Body of pancreas (tissue), 4 donors: ENCODE measurements around the gene MSH2.

Experiments
- CTCF ChIP-seq, 7 experiments: fragments of 450-650 bp in 4 of 7; fragments of 200-600 bp in 3 of 7; sonication (generic) in 3 of 7; IDR thresholded peaks; one replicate each; pipeline ENCODE4 v1.5.1; 2016 to 2019; ENCODE audit warnings: antibody characterized with exemption in 7 of 7
- POLR2A ChIP-seq, 3 donors: fragments of 450-650 bp; IDR thresholded peaks; one replicate each; pipeline ENCODE4 v1.6.1; 2016; ENCODE audit warnings: antibody characterized with exemption in 3 of 3, mild to moderate bottlenecking in 2 of 3

DNA sequence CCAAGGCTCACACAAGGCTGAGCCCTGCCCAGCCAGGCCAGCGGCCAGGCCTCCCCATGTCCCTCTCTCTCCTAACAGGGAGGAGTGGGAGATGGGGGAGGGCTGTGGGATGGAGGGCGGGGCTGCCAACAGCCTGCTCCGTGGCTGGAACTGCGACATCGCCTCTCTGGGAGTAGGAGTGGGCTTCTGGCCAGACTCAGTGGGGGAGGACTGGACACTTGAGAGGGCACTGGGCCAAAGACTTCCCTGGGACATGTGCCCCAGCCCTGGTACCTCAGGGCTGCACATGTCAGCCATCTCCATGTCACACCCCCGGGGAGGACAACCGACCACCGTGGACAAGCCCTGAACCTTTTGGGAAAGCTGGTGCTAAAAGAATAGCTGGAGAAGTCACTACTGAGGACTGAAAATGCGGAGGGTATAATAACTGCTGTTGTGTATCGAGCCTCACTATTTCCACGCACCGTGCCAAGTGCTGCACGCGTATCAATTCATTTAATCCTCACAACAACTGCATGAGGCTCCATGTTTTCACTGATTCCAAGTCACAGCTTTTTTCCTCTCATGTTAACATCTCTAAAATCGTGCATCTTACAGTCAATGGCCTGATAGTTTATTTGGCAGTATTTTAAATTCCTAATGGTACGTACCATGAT is 127.3 kb downstream of the MSH2 start:
- TF ChIP-seq CTCF (IDR thresholded peaks at IDR 0.05) = no peak
- TF ChIP-seq POLR2A (IDR thresholded peaks at IDR 0.05) = no peak
